ENCODE results near the gene ZNF701.

DNA sequence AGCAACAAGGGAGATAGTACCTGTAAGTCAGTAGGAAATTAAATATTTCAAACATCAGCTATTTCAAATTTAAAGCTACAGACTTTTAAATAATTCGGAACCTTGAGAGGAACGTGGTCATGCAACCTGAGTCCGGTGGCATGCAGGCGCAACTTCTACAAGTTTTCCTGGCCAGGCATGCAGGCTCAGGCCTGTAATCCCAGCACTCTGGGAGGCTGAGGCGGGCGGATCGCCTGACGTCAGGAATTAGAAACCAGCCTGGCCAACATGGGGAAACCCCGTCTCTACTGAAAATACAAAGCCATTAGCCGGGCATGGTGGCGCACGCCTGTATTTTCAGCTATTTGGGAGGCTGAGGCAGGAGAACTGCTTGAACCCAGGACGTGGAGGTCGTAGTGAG is 2.2 kb upstream of the ZNF701 start:
- TF ChIP-seq, protein P1, sequence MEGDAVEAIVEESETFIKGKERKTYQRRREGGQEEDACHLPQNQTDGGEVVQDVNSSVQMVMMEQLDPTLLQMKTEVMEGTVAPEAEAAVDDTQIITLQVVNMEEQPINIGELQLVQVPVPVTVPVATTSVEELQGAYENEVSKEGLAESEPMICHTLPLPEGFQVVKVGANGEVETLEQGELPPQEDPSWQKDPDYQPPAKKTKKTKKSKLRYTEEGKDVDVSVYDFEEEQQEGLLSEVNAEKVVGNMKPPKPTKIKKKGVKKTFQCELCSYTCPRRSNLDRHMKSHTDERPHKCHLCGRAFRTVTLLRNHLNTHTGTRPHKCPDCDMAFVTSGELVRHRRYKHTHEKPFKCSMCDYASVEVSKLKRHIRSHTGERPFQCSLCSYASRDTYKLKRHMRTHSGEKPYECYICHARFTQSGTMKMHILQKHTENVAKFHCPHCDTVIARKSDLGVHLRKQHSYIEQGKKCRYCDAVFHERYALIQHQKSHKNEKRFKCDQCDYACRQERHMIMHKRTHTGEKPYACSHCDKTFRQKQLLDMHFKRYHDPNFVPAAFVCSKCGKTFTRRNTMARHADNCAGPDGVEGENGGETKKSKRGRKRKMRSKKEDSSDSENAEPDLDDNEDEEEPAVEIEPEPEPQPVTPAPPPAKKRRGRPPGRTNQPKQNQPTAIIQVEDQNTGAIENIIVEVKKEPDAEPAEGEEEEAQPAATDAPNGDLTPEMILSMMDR (IDR thresholded peaks at IDR 0.05), result no peak
- no peak for TF ChIP-seq EZH2phosphoT487 (IDR thresholded peaks at IDR 0.05)
